GM08714 (cell line): ENCODE results near the gene DAG1.

Source experiments
- H3K4me3 ChIP-seq: fragments of 200-500 bp; sonication (Bioruptor generic); 2 replicates; pipeline ENCODE4 v1.5.1; 2014; ENCODE audit warnings: mild to moderate bottlenecking, low read length, inconsistent platforms
- ZNF274 ChIP-seq: IDR thresholded peaks from 2 replicates; pipeline ENCODE4 v1.6.1; 2012; ENCODE audit warnings: mild to moderate bottlenecking, low read depth, low read length

The DAG1 gene

DNA sequence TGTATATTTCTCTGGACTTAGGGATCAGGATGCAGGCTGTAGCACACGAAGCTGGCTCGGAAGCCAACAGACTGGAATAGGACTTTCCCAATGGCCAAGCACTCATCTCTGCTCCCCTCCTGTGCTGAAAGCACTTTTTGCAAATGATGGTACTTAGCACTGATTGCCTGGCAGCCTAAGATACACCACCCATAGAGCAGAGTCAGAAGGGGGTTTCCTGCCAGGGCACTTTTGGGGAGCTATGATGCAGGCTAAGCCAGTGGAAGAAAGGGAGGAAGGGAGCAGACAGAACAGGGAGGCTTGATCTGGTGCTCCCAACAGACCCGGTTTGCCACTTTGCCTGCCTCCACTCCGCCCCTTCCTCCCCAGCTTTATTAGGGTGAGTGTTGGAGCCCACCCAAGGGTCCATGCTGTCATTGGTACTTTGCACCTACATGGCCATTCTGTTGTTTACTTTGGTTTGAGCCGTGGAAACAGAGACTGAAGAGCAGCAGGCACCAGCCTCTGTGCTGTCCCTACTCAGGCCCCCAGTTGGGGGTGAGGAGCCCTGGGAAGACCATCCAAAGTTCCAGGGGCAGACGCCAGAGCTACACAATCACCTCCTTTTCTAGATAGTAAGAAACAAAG lies 100.1 kb downstream of the DAG1 start:
- no peak overlapping the region for H3K4me3 ChIP-seq
- no peak for TF ChIP-seq ZNF274

GRCh38 chr3:49582177-49582576 lies 112.1 kb downstream of the DAG1 start:
- TF ChIP-seq ZNF274, result no peak
- H3K4me3 ChIP-seq, result no peak overlapping the region
